Measurements from ENCODE around the gene BLID.

The BLID gene

DNA sequence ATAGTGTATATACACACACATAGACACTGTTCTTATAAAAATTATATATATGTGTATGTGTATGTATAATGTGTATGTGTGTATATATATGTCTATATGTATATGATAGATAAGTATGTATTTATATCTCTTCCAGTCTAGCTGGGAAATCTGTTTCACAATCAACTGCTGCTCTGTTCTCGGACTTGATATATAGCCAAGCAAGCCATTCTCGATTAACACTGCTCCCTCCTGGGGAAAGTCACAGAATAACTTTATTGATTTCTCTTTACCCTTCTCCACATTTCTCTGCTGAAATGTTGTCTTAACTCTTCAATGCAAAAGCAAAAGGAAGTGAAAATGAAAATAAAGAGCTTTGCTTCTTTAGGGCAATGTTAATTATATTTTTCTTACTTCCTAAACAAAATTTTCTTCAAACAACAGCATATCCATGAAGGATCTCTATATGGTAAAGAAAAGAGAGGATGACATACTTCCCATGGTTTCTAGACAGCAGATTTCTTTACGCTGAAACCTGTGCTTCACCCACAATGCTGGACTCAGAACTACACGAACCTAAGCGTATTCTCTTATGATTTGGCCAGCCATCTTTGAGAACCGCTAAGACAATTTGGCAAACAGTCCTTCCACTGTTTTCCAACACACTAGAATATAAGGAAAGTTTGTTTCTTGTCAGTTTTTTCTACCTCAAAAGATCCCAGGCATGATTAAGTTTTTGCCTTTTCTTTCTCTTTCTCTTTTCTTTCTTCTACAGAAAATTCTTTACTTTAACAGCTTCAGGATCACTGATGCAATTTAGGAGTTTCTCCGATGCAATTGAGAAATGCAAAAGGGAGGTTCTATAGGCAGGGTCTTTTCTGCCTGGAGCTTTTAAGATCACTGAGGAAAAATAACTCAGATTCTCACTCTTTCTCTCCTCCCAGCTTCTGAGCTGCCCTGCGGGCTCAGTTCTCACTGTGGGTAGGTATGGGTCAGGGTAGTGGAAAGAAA, 1.9 kb downstream of the BLID start:
- DNase-seq (ENCODE audit: low read depth): no peak
- TF ChIP-seq, protein P1, sequence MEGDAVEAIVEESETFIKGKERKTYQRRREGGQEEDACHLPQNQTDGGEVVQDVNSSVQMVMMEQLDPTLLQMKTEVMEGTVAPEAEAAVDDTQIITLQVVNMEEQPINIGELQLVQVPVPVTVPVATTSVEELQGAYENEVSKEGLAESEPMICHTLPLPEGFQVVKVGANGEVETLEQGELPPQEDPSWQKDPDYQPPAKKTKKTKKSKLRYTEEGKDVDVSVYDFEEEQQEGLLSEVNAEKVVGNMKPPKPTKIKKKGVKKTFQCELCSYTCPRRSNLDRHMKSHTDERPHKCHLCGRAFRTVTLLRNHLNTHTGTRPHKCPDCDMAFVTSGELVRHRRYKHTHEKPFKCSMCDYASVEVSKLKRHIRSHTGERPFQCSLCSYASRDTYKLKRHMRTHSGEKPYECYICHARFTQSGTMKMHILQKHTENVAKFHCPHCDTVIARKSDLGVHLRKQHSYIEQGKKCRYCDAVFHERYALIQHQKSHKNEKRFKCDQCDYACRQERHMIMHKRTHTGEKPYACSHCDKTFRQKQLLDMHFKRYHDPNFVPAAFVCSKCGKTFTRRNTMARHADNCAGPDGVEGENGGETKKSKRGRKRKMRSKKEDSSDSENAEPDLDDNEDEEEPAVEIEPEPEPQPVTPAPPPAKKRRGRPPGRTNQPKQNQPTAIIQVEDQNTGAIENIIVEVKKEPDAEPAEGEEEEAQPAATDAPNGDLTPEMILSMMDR (IDR thresholded peaks at IDR 0.05; ENCODE audit: low read depth, low read length, missing control alignments): no peak
- no peak overlapping the region for H3K4me3 ChIP-seq (ENCODE audit: low read depth, low read length)

DNA sequence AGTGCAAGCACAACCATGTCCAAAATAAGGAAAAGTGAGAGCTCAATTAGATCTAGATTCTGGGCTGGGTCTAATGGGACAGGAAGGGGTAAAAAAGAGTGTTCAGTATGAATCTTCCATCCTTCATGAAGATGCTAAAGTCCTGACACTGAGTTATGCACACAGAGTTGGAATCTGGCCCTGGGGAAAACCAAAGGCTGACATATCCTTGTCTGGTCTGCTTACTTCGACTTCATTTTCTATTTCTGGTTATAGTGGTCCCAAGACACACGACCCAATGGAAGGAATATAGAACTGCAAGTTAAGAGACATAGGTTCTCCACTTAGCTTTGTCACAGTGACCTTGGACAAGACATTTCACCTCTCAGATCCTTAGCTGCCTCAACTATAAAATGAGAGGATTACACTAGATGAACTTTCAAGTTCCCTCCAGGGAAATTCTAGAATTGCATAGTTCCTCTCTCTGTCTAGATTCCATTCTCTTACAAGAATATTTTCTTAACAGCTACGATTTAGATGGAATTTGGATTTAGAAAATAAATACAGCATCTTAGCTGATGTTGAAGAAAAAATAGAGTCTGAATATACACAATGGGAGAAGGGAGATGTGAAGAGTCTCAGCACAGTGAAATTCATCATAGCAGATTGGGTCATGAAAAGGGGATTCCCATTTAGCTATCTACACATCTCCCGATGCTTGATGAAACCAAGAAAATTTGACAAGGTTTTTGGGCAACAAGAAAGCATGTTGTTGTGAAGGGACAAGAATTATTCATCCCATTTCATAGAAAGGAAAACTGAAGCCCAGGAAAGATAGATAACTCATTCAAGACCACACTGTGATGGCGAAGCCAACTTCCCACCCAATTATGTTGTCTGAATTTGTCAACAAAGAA, 3.3 kb downstream of the BLID start:
- TF ChIP-seq, protein P1 (IDR thresholded peaks at IDR 0.05; ENCODE audit: low read depth, low read length, missing control alignments): no peak
- H3K4me3 ChIP-seq (ENCODE audit: low read depth, low read length): no peak overlapping the region
- no peak for DNase-seq (ENCODE audit: low read depth)

DNA sequence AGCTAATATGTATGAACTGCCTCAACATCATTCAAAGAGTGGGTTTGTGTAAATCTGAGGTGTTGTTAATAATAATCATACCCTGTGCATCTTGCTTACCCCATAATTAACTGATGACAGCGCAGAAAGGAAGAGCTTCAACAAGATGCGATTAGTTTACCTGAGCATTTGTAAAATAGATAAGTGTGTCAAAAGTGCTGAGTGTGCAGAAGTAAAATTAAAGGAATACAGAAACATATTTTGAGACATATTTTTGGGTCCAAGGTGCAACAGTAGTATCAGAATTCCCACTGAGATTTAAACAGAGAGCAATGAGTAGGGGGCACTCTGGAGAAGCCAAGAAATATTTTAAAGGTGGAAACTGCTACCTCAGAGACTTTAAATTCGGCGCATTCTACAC, 6.1 kb downstream of the BLID start:
- no peak for DNase-seq (ENCODE audit: low read depth)
- no peak overlapping the region for H3K4me3 ChIP-seq (ENCODE audit: low read depth, low read length)
- TF ChIP-seq, protein P1 (IDR thresholded peaks at IDR 0.05; ENCODE audit: low read depth, low read length, missing control alignments): no peak

DNA sequence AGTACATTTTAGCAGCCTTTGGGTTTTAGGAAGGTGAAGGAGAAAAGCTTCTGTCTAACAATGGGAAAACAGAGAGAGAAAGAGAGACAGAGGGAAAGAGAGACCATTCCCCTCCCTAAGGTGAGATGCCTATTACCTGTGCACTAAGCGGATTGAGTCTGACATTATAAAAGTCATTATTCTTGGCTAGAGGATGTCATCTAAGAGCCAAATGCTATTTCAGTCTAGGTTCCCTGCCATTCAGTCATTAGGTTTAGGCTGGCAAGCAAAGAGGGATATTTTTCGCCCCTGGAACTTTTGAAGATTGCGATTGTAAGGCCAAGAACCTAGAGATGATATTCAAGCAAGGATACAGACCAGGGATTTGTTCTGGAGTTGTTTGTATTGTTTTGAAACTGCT, 7.2 kb downstream of the BLID start:
- TF ChIP-seq, protein P1 (IDR thresholded peaks at IDR 0.05; ENCODE audit: low read depth, low read length, missing control alignments): no peak
- no peak overlapping the region for H3K4me3 ChIP-seq (ENCODE audit: low read depth, low read length)
- no peak for DNase-seq (ENCODE audit: low read depth)

DNA sequence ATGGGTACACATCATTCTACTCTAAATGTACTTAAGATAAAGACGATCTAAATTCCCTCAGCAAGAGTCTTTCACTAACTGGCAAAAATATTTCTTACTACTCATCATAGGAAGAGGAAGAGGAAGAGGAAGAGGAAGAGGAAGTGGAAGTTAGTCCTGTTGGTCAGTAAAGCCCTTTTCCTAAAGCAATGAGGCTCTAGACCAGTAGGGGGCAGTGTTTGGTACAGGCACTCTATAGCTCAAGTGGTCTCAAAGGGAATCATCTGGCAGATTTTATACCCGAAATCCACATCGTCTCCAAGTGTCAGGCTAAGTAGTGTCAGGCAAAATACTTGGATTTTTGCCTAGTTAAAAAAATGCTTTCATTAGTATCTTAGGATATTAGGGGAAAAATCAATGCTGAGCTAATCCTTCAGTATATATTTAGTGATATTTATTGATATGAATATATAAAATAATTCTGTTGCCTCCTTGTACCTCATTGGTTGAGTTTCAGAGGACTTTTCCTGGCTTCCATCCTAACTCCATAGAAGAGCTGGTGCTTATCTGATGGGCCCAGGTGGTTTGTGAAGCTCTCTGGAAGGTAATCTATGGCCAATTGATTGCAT, 7.7 kb downstream of the BLID start:
- no peak overlapping the region for H3K4me3 ChIP-seq (ENCODE audit: low read depth, low read length)
- peak; percentile 15 for DNase-seq (ENCODE audit: low read depth)
- TF ChIP-seq, protein P1 (IDR thresholded peaks at IDR 0.05; ENCODE audit: low read depth, low read length, missing control alignments): peak; percentile 77

DNA sequence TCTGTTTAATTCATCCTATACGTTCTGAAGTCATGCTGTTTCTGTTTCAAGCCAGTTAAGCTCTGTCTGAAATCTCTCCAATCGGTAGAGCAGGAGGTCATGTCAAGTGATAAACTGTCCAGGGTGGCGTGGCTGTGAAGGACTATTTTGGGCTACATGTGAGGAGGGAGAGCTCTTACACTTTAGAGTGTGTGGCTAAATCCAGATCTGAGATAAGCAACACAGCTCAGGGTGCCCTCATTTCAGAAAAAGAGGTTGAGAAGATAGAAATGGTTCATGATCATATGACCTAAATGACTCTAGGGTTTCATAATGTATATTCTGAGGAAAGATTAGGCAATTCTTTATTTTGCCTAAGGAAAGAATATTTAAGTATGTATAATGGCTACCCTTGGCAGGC, 8.4 kb downstream of the BLID start:
- H3K4me3 ChIP-seq (ENCODE audit: low read depth, low read length): no peak overlapping the region
- TF ChIP-seq, protein P1 (IDR thresholded peaks at IDR 0.05; ENCODE audit: low read depth, low read length, missing control alignments): no peak
- DNase-seq (ENCODE audit: low read depth): no peak
